ENCODE measurements around the gene DOCK3. TPM values are rescaled to one million over a fixed set of nuclear protein-coding genes. Genes with fewer than 3 reads are reported as not detected.

DOCK3 gene
- total RNA-seq, 1 experiment from 2014 or later = 5.6 TPM

GRCh38 chr3:50630877-50631276, 43.9 kb upstream of the DOCK3 start:
- ChIA-PET CTCF (interaction anchor here (0.6 to 8.6 kb wide), 5 partner anchors 14 to 469 kb away, joined by 3 to 110 read pairs (median 3); partner anchors contain the start of genes CISH and MAPKAPK3), POLR2A (interaction anchor here (1.2 kb wide), 1 partner anchor 22 kb away, joined by 3 read pairs; no protein-coding TSS in a partner anchor)
- H3K27me3 Mint-ChIP-seq (ENCODE audit: low read depth) = no peaks in the 10 kb centered on the region
- no peak overlapping the region for H3K27ac Mint-ChIP-seq
- TF ChIP-seq ZNF317 (CRISPR knock-in tag; IDR thresholded peaks at IDR 0.05; ENCODE audit: borderline replicate concordance, low read depth) = no peak
- TF ChIP-seq MYBL2 (CRISPR knock-in tag; IDR thresholded peaks at IDR 0.05) = no peak
- TF ChIP-seq ZNF416 (CRISPR knock-in tag; IDR thresholded peaks at IDR 0.05) = no peak
- TF ChIP-seq USF2 (CRISPR knock-in tag; IDR thresholded peaks at IDR 0.05) = no peak
- no peak for TF ChIP-seq ATF6 (CRISPR knock-in tag; IDR thresholded peaks at IDR 0.05)
- TF ChIP-seq GABPB1 (CRISPR knock-in tag; IDR thresholded peaks at IDR 0.05) = no peak
- H3K4me1 Mint-ChIP-seq = peaks cover 15% of the 10 kb centered on the region
- ATAC-seq (no peak), DNase-seq (ENCODE audit: low spot score) (no peak)
- H3K36me3 Mint-ChIP-seq = no peaks in the 10 kb centered on the region
- no peak overlapping the region for H3K4me3 Mint-ChIP-seq
- H3K9me3 Mint-ChIP-seq = no peaks in the 10 kb centered on the region

GRCh38 chr3:50632450-50632849, 42.3 kb upstream of the DOCK3 start:
- no peak overlapping the region for H3K4me3 Mint-ChIP-seq
- no peak for TF ChIP-seq IRF2 (CRISPR knock-in tag; IDR thresholded peaks at IDR 0.05; ENCODE audit: borderline replicate concordance, low read depth)
- TF ChIP-seq SMAD3 (CRISPR knock-in tag; IDR thresholded peaks at IDR 0.05; ENCODE audit: borderline replicate concordance) = no peak
- TF ChIP-seq ZBTB21 (CRISPR knock-in tag; IDR thresholded peaks at IDR 0.05; ENCODE audit: borderline replicate concordance) = no peak
- no peak for TF ChIP-seq CBFB (CRISPR knock-in tag; IDR thresholded peaks at IDR 0.05; ENCODE audit: low read depth)
- no peak for TF ChIP-seq USF2 (CRISPR knock-in tag; IDR thresholded peaks at IDR 0.05)
- no peak for TF ChIP-seq MXD4 (CRISPR knock-in tag; IDR thresholded peaks at IDR 0.05; ENCODE audit: borderline replicate concordance)
- TF ChIP-seq ESRRA (CRISPR knock-in tag; IDR thresholded peaks at IDR 0.05; ENCODE audit: borderline replicate concordance) = no peak
- no peak for TF ChIP-seq ZSCAN18 (CRISPR knock-in tag; IDR thresholded peaks at IDR 0.05)
- TF ChIP-seq KAT7 (CRISPR knock-in tag; IDR thresholded peaks at IDR 0.05; ENCODE audit: borderline replicate concordance) = no peak
- TF ChIP-seq E2F4 (CRISPR knock-in tag; IDR thresholded peaks at IDR 0.05; ENCODE audit: borderline replicate concordance, low read depth) = no peak
- DNase-seq (ENCODE audit: low spot score) (no peak), ATAC-seq (no peak)
- ChIA-PET POLR2A (no interaction called here), CTCF (interaction anchor here (1.0 to 8.6 kb wide), 3 partner anchors 15 to 20 kb away, joined by 3 to 110 read pairs (median 8); partner anchors contain the start of gene MAPKAPK3)
- no peaks in the 10 kb centered on the region for H3K36me3 Mint-ChIP-seq
- no peaks in the 10 kb centered on the region for H3K27me3 Mint-ChIP-seq (ENCODE audit: low read depth)
- no peak overlapping the region for H3K27ac Mint-ChIP-seq
- H3K9me3 Mint-ChIP-seq = no peaks in the 10 kb centered on the region
- H3K4me1 Mint-ChIP-seq = peaks cover 26% of the 10 kb centered on the region

Data from WTC11 (cell line).